LNCaP clone FGC (cell line): ENCODE results near the gene KCNN3.

Experiments used
- DNase-seq: peaks from one replicate; pipeline ENCODE4 v3.0.0-alpha.2; 2011; ENCODE audit warnings: low read depth
- H3K4me3 ChIP-seq: 2 replicates; pipeline ENCODE4 v1.5.1; 2011; ENCODE audit warnings: mild to moderate bottlenecking, low read depth, low read length, control low read depth
- TF ChIP-seq, protein P1 (sequence below): IDR thresholded peaks from 2 replicates; pipeline ENCODE4 v1.5.1; 2012; ENCODE audit warnings: mild to moderate bottlenecking; ENCODE audit not compliant: control insufficient read depth, insufficient read depth; ENCODE audit errors: extremely low read depth

Gene KCNN3

DNA sequence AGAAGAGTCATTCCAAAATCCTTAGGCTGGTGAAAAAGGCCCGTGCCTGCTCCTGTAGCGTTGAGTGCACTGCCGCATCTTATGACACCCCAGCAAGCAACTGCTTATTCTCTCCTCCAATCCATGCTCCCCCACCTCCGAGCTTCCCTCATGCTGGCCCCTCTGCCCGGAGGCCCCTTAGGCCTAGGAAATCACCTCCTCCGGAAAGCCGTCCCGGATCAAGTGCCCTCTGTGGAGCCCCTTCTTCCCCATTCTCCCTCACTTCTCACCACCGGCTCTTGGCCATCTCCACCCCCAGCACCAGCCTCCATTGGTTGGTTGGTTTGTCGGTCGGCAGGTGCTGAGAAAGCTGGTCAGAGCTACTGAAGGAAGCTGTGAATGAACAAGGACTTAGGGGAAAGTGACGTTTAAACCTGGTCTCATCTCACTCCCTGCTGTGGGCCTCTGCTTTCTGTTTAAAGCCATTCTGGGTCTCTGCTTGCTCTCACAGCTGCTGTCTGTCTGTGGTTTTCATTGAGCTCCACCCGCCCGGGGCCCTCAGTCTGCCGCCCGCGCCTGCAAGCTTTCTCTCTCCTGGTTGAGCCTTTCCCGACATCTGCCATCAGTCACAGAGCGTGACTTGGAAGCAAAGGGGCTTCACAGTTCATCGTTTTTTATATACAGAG is 122.2 kb downstream of the KCNN3 start:
- no peak overlapping the region for H3K4me3 ChIP-seq
- TF ChIP-seq, protein P1, sequence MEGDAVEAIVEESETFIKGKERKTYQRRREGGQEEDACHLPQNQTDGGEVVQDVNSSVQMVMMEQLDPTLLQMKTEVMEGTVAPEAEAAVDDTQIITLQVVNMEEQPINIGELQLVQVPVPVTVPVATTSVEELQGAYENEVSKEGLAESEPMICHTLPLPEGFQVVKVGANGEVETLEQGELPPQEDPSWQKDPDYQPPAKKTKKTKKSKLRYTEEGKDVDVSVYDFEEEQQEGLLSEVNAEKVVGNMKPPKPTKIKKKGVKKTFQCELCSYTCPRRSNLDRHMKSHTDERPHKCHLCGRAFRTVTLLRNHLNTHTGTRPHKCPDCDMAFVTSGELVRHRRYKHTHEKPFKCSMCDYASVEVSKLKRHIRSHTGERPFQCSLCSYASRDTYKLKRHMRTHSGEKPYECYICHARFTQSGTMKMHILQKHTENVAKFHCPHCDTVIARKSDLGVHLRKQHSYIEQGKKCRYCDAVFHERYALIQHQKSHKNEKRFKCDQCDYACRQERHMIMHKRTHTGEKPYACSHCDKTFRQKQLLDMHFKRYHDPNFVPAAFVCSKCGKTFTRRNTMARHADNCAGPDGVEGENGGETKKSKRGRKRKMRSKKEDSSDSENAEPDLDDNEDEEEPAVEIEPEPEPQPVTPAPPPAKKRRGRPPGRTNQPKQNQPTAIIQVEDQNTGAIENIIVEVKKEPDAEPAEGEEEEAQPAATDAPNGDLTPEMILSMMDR: no peak
- no peak for DNase-seq

DNA sequence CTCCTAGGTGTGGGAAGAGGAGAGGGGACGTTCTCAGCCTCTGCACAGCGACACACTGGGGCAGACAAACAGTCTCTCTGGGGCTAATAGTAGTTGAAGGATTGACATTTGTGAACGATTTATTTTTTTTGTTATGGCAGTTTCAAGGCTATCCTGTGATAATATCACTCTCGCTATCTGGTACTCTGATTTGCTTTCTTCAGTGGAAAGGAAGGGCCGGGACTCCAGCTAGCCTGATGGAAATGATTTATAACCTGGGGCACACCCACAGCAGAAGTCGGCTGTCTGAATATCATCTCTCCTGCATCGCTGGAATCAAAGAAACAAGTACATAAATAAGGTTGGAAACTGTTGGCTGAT is 122.7 kb downstream of the KCNN3 start:
- no peak overlapping the region for H3K4me3 ChIP-seq
- TF ChIP-seq, protein P1: no peak
- no peak for DNase-seq

DNA sequence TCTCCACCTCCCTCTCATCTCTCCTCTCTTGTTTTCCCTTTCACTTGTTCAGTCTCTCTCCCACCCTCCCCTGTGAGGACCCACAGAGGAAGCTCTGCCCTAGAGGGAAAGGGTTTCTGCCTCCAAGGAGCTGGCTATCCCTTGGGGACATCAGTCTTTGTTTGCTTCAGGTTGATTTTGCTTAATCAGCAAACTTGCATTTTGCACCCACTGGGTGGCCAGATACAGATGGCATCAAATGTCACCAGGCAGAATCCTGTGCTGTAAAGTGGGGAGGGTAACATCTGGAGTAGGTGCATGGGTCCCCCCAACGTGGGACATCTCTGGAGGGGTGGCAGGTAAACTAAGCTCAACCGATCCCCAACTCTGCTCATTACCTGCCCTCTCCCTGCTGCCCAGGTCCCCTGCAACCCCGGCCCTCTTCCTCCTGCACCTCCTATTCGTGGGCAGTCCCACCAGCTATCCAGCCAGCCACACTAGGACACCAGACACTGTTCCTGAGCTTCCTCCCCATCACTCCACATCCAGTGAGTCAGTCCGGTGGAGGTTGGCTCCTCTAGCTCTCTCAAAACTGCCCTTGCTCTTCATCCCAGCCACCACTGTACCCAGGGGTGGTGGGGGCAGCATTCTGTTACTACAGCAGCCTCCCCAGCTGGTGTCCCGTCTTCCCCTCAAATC is 123.3 kb downstream of the KCNN3 start:
- H3K4me3 ChIP-seq: no peak overlapping the region
- TF ChIP-seq, protein P1: no peak

DNA sequence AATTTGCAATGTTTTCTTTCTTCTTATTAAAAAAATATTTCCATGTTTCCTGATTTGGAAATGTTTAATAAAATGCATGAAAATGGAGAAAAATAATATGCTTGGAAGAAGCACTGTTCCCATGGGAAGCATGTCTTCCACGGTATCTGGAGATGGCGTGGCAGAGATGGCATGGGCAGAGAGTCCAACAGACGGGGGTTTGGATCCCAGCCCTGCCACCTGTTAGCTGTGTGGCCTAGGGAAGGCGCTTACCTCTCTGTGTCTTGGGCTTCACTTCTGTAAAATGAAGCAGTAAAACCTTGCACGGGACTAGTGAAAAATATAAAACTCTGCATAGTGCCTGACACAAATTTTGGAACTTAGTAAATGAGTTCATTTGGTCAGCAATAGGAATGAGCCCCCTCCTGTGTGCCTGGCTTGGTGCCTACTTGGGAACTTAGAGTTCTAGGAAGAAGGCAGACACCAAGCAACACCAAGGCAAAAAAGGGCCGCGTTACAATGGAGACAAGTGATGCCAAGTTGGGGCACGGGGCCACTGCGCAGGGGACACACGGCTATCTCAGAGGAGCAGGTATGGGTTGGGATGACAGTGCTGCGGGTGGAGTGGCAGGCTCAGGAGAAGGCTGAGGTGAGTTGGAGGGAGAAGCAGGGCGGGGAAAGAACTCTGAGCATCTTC is 124.2 kb downstream of the KCNN3 start:
- DNase-seq: no peak
- H3K4me3 ChIP-seq: no peak overlapping the region
- TF ChIP-seq, protein P1: no peak

More for the DNA sequence above, 123.3 kb downstream of the KCNN3 start:
- DNase-seq: no peak

DNA sequence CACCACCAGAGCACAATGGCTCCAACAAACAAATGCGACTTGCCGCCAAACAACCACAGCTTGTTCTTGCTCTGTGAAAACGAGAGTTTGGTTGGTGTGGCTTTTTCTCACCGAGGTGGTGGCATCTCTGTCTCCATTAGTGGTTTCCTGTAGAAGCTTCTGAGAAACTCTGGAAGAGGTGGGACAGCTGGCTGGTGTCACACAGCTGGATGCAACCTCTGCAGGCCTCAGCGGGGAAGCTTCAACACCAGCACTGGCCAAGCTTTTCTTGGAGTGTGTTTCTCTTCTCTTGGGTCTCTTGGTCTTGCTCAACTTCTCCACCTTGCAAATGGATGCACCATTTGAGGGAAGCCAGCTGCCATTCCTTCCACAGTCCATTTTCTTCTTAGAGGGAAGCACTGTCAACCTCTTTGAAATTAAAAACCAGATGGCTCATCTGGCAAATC is 124.8 kb downstream of the KCNN3 start:
- TF ChIP-seq, protein P1: no peak
- H3K4me3 ChIP-seq: no peak overlapping the region
- DNase-seq: no peak

DNA sequence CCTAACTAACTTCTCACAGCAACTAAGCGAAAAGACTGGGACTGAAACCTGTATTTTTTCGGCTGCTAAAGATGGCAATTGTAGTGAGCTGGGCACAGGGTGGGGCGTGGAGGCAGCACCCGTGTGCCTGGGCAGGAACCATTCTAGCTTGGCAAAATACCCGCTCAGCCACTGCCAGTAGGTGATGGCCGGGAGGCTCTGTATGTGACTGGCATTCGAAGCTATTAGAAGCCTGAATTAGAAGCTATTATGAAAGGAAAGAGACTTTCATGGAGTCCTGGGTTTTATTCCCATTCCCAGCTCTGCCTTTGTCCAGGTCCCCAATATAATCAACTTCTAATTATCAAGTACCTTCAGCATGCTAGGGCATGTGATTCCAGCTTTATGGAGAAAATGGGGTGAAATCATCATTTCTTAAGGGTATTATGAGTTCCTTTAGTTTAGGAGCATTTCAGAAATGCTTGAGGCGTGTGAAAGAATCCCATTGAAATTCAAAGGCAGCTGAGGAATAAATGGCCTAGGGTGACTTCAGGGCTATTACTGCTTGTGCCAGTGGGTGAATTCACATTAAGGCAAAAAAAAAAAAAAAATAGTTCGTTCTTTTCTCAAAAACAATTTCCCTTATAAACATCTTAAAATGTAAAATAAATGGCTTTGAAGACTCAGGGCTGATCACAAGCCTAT is 125.6 kb downstream of the KCNN3 start:
- DNase-seq: no peak
- H3K4me3 ChIP-seq: no peak overlapping the region
- TF ChIP-seq, protein P1: no peak
